GM18907 (cell line): ENCODE data around the gene GIPC3.

Source experiments
- ATAC-seq: cut with Tn5 transposase; IDR thresholded peaks from one replicate; pipeline ENCODE4 v1.9.1; 2021; ENCODE audit warnings: mild to moderate bottlenecking, moderate library complexity; ENCODE audit not compliant: unreplicated experiment

GIPC3 gene

DNA sequence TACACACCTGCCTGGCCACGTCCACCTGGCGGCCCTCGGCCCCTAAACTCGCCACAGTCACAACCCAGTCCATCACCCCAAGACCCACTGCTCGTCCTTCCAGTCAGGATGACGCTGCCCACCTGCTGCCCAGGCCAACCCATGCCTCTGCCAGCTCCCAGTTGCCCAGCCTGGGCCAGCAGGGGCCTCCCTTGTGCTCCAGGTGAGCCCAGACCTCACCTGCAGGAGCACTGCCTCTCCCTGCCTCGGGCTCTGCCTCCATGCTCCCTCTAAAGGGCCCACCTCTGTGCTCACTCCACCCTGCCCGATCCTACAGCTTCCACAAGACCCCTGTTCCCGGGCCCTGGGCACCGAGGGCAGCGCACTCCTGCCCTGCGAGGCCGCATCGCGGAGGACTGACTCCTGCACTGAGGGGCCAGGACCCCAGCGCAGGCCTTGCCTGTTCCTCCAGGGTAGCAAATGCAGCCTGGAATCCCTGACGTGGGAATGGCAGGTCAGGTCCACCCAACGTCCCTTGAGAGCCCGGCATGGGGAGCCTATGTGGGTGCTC is 49.3 kb downstream of the GIPC3 start:
- ATAC-seq = no peak

DNA sequence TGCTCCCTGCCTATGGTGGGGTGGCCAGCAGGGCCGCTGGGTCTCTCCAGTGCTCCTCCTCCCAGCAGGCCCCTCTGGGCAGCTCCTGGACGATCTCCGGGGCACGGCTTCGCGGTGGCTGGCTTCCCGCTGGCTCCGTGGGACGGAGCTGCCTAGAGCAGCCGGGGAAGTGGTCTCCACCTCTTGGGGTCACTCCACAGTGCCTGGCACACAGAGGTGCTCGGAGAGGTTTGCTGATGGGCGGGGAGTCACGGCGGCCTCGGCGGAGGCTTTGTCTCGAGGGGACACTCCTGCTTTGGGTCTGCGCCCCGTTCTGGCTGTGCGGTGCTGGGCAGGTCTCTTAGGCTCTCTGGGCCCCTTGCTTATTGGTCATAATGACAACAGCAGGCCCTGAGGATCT is 51.2 kb downstream of the GIPC3 start:
- ATAC-seq = no peak

DNA sequence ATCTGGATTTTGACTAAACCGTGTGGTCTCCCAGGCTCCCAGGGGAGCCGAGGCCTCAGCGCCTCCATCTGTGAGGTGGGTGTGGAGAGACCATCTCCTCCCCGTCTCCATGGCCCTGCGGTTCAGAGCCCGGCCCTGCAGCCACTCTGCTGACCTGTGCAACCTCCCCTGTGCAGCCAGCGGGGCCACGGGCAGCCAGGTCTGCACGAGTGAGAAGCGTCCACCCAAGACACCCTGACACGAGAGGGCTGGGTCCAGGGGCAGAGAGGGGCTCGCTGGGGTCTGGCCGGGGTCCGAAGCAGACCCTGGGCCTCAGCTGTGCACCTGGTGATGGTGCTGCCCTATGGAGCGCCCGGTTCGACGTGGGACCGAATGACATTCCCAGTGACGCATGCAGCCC is 51.7 kb downstream of the GIPC3 start:
- ATAC-seq = no peak

DNA sequence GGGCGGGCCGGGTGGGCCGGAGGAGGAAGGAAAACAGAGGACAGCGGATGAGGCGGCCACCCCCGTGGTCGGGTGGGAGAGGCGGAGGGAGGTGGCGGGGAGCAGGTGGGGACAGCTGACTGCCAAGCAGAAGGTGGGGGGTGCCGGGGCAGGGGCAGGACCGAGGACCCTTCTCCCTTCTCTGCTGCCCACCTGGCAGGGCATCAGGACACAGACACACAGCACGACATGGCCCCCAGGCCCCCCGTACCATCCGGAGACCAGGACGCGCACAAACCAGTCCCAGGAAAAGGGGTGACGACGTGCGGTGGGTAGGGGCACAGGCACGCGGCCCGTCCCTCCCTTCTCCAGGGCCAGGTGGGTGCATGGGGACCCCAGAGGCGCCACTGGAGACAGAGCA is 52.3 kb downstream of the GIPC3 start:
- ATAC-seq = no peak

DNA sequence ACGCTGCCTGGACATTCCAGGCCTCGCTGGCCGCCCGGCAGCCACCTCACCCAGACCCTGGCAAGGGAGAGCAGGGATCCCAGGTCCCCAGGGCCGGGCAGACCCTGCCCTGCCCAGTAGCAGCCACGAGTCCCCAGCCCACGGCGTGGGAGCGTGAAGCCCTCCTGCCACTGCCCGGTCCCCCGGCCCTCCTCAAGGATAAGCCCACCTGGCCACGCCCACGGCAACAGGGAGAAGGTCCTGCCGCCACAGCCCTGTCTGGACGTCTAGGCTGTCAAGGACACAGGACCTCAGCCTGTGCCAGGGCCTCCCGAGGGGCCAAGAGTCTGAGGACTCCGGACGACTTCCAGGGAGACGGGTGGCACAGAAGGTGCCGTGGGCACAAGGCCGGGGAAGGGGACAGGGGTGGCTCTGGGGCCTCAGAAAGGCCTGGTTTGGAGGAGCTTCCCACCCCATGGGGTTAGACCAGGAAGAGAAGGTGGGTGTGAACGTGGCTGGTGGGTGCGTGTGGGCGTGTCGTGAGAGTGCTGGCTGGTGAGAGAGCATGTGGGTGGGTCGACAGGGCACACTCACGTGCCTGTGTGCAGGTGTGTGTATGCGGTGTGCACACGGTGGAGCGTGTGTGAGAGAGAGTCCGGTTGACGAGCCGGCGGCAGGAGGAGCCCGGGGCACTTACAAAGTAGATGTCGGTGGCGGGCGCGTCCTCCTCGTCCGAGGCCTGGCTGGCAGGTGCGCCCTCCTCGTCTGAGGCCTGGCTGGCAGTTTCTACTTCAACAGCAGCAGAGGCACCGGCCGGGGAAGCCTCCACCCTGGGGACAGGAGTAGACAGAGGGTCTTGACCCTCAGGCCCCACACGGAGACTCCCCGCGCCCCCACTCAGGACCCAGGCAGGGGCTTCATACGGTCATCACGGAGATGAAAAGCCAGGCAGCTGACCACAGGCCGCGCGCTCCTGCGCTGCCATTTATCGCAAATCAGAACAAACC is 53.2 kb downstream of the GIPC3 start:
- ATAC-seq = no peak

DNA sequence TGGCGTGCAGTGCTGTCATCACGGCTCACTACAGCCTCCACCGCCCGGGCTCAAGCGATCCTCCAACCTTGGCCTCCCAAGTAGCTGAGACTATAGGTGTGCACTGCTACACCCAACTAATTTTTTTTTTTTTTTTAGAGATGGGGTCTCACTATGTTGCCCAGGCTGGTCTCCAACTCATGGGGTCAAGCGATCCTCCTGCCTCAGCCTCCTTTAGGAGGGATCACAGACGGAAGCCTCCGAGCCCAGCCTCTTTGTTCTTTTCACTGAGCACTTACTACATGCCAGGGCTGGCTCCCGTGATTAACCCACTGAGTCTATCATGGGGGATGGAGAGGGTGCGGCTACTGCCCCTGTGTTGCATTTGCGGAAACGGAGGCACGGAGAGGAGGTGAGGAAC is 54.2 kb downstream of the GIPC3 start:
- ATAC-seq = no peak

DNA sequence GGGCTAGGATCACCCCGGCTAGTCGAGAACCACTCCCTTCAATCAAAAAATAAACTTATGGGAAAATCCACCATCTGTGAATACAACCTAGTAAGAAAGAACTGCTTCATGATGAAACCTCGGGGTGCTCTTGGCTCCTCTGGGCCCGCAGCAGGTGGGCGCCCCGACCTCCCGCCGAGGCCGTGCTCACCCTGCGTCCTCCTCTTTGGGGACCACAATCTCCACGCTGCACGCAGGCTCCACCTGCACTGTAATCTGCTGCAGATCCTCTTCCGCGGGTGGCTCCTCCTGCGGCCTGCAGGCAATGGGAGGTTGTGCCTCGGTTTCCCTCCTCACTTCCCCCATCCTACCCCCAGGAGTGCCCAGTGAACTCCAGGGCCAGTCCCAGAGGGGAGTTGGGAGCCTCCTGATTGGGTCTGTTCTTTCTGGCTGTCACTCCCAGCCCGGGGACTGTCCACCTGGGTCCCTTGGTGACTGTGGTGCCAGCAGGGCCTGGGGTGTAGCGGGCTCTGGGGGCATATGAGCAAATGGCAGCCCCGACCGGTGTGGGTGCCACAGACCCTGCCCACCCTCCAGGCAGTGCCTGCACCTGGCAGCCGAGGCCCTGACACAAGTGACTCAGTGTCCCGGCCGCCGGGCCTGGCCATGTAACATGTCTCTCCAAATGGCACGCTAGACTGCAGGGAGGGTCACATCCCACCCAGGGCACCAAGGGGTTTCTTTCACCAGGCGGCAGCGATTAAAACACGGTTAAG is 56.4 kb downstream of the GIPC3 start:
- no peak for ATAC-seq

DNA sequence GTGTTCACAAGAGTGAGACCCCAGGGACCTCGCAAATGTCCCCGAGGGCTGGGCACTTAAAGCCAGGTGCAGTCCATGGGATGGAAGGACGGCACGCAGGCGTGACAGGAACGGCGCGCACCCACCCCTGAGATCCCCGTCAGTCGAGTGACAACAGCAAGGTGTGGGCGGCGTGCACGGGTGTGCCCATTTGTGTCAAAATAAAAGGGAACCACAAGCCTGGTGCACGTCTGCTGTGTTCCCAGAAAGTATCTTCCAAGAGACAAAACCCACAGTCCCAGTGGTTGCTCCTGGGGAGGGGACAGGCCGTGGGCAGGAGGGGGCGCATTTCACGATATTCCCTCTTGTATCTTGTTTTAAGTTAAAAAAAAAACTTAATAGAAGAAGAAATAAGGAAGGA is 57.0 kb downstream of the GIPC3 start:
- no peak for ATAC-seq
